ENCODE results near the gene KLHL22.

- TF ChIP-seq EZH2 (IDR thresholded peaks at IDR 0.05; ENCODE audit: borderline replicate concordance, low read depth, low read length, severe bottlenecking): no peak
- TF ChIP-seq CTCF (IDR thresholded peaks at IDR 0.05; ENCODE audit: borderline replicate concordance, extremely low read depth, low read length, poor library complexity, severe bottlenecking): no peak
These were observed 76.0 kb downstream of the KLHL22 start for GRCh38 chr22:20419664-20419951.

Measured in DND-41 (cell line).